ENCODE results near the gene ADSL. TPM values are rescaled to one million over a fixed set of nuclear protein-coding genes. Genes with fewer than 3 reads are reported as not detected.

The ADSL gene
- total RNA-seq, 1 experiment from 2014 or later: 126 TPM

GRCh38 chr22:40364431-40364830, 18.1 kb downstream of the ADSL start:
- intact Hi-C loops (cut with micrococcal nuclease): no loop called here
- no peak for ATAC-seq
- BruUV-seq (replicated peaks): no TSS peak
- Histone ChIP-seq H2AFZ (ENCODE audit: low read depth, low read length, poor library complexity, severe bottlenecking) (no peak overlapping the region), H3K4me1 (ENCODE audit: control insufficient read depth in 1 of 2, insufficient read depth in 2 of 2, low read length in 2 of 2) (no peaks in the 10 kb centered on the region), H3K27ac (ENCODE audit: low read depth, low read length) (no peak overlapping the region), H3K36me3 (ENCODE audit: control insufficient read depth in 1 of 2, insufficient read depth in 2 of 2, low read length in 2 of 2) (peaks cover 63 to 76% of the 10 kb centered on the region in 2 experiments), H3K4me2 (ENCODE audit: low read length) (no peak overlapping the region), H3K4me3 (replicated peaks in 1 of 2; ENCODE audit: low read depth in 1 of 2, low read length in 2 of 2) (no peak overlapping the region), H3K9me3 (ENCODE audit: control insufficient read depth in 1 of 2, insufficient read depth in 1 of 2, low read depth in 1 of 2, low read length in 2 of 2) (no peaks in the 10 kb centered on the region), H3K79me2 (ENCODE audit: insufficient read depth, low read length) (no peaks in the 10 kb centered on the region; the same call in 1 of the 2 replicates), H4K20me1 (ENCODE audit: insufficient read depth) (no peaks in the 10 kb centered on the region), H3K27me3 (ENCODE audit: insufficient read depth, low read length) (no peaks in the 10 kb centered on the region), H3K9ac (ENCODE audit: low read length) (no peak overlapping the region), H3K9me2 (ENCODE audit: insufficient read depth) (no peaks in the 10 kb centered on the region)
- TF ChIP-seq POLR2A (IDR thresholded peaks at IDR 0.05; ENCODE audit: borderline replicate concordance, extremely low read depth, insufficient read depth, insufficient read length): no peak
- TF ChIP-seq CEBPB (IDR thresholded peaks at IDR 0.05; ENCODE audit: low read depth): no peak
- TF ChIP-seq RAD21 (IDR thresholded peaks at IDR 0.05; ENCODE audit: low read depth): no peak
- TF ChIP-seq EGR1 (IDR thresholded peaks at IDR 0.05; ENCODE audit: low read depth): no peak
- TF ChIP-seq SRF (IDR thresholded peaks at IDR 0.05; ENCODE audit: low read depth): no peak
- no peak for TF ChIP-seq ZFX (IDR thresholded peaks at IDR 0.05)
- TF ChIP-seq CBX3 (IDR thresholded peaks at IDR 0.05; ENCODE audit: low read depth): no peak
- no peak for TF ChIP-seq CTCF (IDR thresholded peaks at IDR 0.05 in 2 of 3, conservative IDR thresholded peaks at IDR 0.05 in 1 of 3; ENCODE audit: borderline replicate concordance in 1 of 3, insufficient read depth in 1 of 3, low read depth in 2 of 3, low read length in 2 of 3)
- no peak for TF ChIP-seq ZBTB33 (IDR thresholded peaks at IDR 0.05; ENCODE audit: extremely low read depth, insufficient replicate concordance, low read length)
- TF ChIP-seq SP1 (IDR thresholded peaks at IDR 0.05; ENCODE audit: low read depth): no peak
- TF ChIP-seq EZH2 (IDR thresholded peaks at IDR 0.05): no peak
- RAD21 ChIA-PET (ENCODE audit: low non-redundant PET in 1 of 2, low total read pairs in 2 of 2, uncharacterized antibody in 2 of 2, unreplicated experiment in 2 of 2): no interaction called here
- CTCF ChIA-PET: no interaction called here
- POLR2A ChIA-PET: no interaction called here
- no peak for DNase-seq (ENCODE audit: low read depth, low spot score)

Measured in HCT116 (cell line).